ENCODE data around the gene DDX11. TPM values are rescaled to one million over a fixed set of nuclear protein-coding genes. Genes with fewer than 3 reads are reported as not detected.
"Not testable (repeated sequence)": the region's sequence is repeated elsewhere in the genome, so short reads cannot be mapped to it uniquely, and the experiment has no call there.

DDX11 gene
- total and polyA plus RNA-seq, 2 of the 4 experiments (the other 2 are of a cell fraction), result 10.8 to 17.6 TPM

GRCh38 chr12:31127209-31127848 lies 53.7 kb downstream of the DDX11 start:
- H3K9me3 ChIP-seq (ENCODE audit: control insufficient read depth, insufficient read depth, low read length); H3K9me1 ChIP-seq (ENCODE audit: insufficient read depth, low read length); H4K8ac ChIP-seq (ENCODE audit: low read depth in 2 of 2, low read length in 2 of 2); POLR2A ChIA-PET (ENCODE audit: unreplicated experiment); H3K27ac ChIP-seq (ENCODE audit: insufficient read depth, low read length); H3K36me3 ChIP-seq (ENCODE audit: control insufficient read depth, insufficient read depth, low read length); H2BK15ac ChIP-seq (ENCODE audit: low read depth, low read length); H3K9ac ChIP-seq (ENCODE audit: low read depth, low read length); H2AK9ac ChIP-seq (replicated peaks; ENCODE audit: low read depth, low read length, poor library complexity); H4K20me1 ChIP-seq (ENCODE audit: insufficient read depth, low read length); H3K14ac ChIP-seq (replicated peaks; ENCODE audit: low read depth, low read length); H4K5ac ChIP-seq (ENCODE audit: low read depth, low read length); H2BK5ac ChIP-seq (ENCODE audit: low read depth, low read length, poor library complexity, severe bottlenecking); H3K79me1 ChIP-seq (ENCODE audit: low read depth in 1 of 2, low read length in 2 of 2); ATAC-seq (ENCODE audit: low read depth); H2BK20ac ChIP-seq (ENCODE audit: low read depth, low read length); H2AK5ac ChIP-seq (ENCODE audit: low read depth, low read length); DNase-seq; CTCF ChIA-PET; intact Hi-C loops (cut with micrococcal nuclease); H3K4ac ChIP-seq (ENCODE audit: low read depth, low read length); H3K4me2 ChIP-seq (ENCODE audit: low read depth, low read length); dilution Hi-C loops (cut with HindIII; ENCODE audit: low sequenced_read_pairs, unreplicated experiment); H3K18ac ChIP-seq (ENCODE audit: low read depth, low read length); H3K4me1 ChIP-seq (ENCODE audit: control insufficient read depth, insufficient read depth, low read length); H3K56ac ChIP-seq (ENCODE audit: extremely low read depth, insufficient read depth, low read length); H3K23ac ChIP-seq (ENCODE audit: low read depth, low read length); H2AFZ ChIP-seq (replicated peaks; ENCODE audit: low read length, poor library complexity); H3K27me3 ChIP-seq (ENCODE audit: control insufficient read depth, insufficient read depth, low read length); H3K4me3 ChIP-seq (ENCODE audit: insufficient read depth, low read depth, low read length); in situ Hi-C loops (cut with MboI; ENCODE audit: low sequenced_read_pairs); BruUV-seq (replicated peaks); H4K91ac ChIP-seq (ENCODE audit: insufficient read depth, low read depth, low read length); H2BK120ac ChIP-seq (ENCODE audit: low read depth, low read length): not testable (repeated sequence)
- WGBS, 2 experiments (ENCODE audit: extremely low coverage in 2 of 2, insufficient read length in 1 of 2), result no CpG with 5 or more reads among the region's 4 CpGs

DNA sequence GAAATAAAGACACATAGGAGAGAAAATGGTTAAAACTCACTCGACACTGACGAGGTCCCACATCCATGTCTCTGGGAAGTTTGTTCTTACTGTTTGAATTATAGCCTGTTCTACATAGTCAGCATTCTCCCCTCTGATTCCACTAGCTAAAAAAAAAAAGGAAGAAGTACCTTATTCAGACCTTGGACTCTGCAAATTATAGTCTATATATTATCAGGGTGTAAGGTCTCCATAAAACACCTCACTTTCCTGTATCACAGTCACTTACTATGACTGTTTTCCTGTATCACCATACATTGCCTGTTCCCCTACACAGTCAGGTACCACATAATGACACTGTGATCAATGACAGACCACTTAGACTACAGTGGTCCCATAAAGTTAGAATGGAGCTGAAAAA lies 62.9 kb downstream of the DDX11 start:
- WGBS, 2 experiments (ENCODE audit: extremely low coverage in 2 of 2, insufficient read length in 1 of 2), result no CpG with 5 or more reads among the region's 2 CpGs
- POLR2A ChIA-PET (ENCODE audit: unreplicated experiment); H2BK20ac ChIP-seq (ENCODE audit: low read depth, low read length); H2AK9ac ChIP-seq (replicated peaks; ENCODE audit: low read depth, low read length, poor library complexity); DNase-seq; H2AFZ ChIP-seq (replicated peaks; ENCODE audit: low read length, poor library complexity); H2AK5ac ChIP-seq (ENCODE audit: low read depth, low read length); CTCF ChIA-PET; in situ Hi-C loops (cut with MboI; ENCODE audit: low sequenced_read_pairs); H2BK5ac ChIP-seq (ENCODE audit: low read depth, low read length, poor library complexity, severe bottlenecking); H3K18ac ChIP-seq (ENCODE audit: low read depth, low read length); BruUV-seq (replicated peaks); ATAC-seq (ENCODE audit: low read depth); dilution Hi-C loops (cut with HindIII; ENCODE audit: low sequenced_read_pairs, unreplicated experiment); H3K4me2 ChIP-seq (ENCODE audit: low read depth, low read length); H3K27me3 ChIP-seq (ENCODE audit: control insufficient read depth, insufficient read depth, low read length); H3K79me1 ChIP-seq (ENCODE audit: low read depth in 1 of 2, low read length in 2 of 2); H3K9me1 ChIP-seq (ENCODE audit: insufficient read depth, low read length); H3K14ac ChIP-seq (replicated peaks; ENCODE audit: low read depth, low read length); H3K4me3 ChIP-seq (ENCODE audit: insufficient read depth, low read depth, low read length); H4K8ac ChIP-seq (ENCODE audit: low read depth in 2 of 2, low read length in 2 of 2); H3K4ac ChIP-seq (ENCODE audit: low read depth, low read length); H4K5ac ChIP-seq (ENCODE audit: low read depth, low read length); H4K91ac ChIP-seq (ENCODE audit: insufficient read depth, low read depth, low read length); H3K27ac ChIP-seq (ENCODE audit: insufficient read depth, low read length); H3K36me3 ChIP-seq (ENCODE audit: control insufficient read depth, insufficient read depth, low read length); H4K20me1 ChIP-seq (ENCODE audit: insufficient read depth, low read length); H3K4me1 ChIP-seq (ENCODE audit: control insufficient read depth, insufficient read depth, low read length); H2BK15ac ChIP-seq (ENCODE audit: low read depth, low read length); H3K9ac ChIP-seq (ENCODE audit: low read depth, low read length); H3K9me3 ChIP-seq (ENCODE audit: control insufficient read depth, insufficient read depth, low read length); H3K56ac ChIP-seq (ENCODE audit: extremely low read depth, insufficient read depth, low read length); H2BK120ac ChIP-seq (ENCODE audit: low read depth, low read length); H3K23ac ChIP-seq (ENCODE audit: low read depth, low read length); intact Hi-C loops (cut with micrococcal nuclease): not testable (repeated sequence)

Data from IMR-90 (cell line).